ENCODE measurements around the gene CAVIN2.

Gene CAVIN2

GRCh38 chr2:191835539-191836350, 11.1 kb downstream of the CAVIN2 start:
- H3K4me3 ChIP-seq (replicated peaks; ENCODE audit: low read depth, low read length) = no peak overlapping the region
- DNase-seq (ENCODE audit: extremely low read depth, low read depth) = no peak
- TF ChIP-seq, protein P1, sequence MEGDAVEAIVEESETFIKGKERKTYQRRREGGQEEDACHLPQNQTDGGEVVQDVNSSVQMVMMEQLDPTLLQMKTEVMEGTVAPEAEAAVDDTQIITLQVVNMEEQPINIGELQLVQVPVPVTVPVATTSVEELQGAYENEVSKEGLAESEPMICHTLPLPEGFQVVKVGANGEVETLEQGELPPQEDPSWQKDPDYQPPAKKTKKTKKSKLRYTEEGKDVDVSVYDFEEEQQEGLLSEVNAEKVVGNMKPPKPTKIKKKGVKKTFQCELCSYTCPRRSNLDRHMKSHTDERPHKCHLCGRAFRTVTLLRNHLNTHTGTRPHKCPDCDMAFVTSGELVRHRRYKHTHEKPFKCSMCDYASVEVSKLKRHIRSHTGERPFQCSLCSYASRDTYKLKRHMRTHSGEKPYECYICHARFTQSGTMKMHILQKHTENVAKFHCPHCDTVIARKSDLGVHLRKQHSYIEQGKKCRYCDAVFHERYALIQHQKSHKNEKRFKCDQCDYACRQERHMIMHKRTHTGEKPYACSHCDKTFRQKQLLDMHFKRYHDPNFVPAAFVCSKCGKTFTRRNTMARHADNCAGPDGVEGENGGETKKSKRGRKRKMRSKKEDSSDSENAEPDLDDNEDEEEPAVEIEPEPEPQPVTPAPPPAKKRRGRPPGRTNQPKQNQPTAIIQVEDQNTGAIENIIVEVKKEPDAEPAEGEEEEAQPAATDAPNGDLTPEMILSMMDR (IDR thresholded peaks at IDR 0.05; ENCODE audit: low read depth, low read length, missing control alignments) = no peak

DNA sequence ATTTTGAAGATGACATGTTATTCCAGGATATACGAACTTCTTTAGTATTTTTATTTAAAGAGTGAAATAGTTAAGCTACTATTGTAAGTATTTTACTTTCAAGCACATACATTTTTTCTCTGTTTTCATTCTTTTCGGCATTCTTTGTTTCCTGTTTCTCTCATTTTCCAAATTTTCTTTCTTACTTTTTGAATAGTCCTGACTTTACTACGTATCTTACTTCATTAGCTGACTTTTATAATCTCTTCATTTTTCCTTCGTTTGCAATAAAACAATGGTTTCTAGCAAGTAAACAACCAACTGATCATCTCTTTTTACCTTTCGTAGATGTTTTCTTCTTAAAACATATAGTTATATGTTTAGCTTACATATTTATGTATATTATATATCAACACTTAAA, 11.8 kb downstream of the CAVIN2 start:
- TF ChIP-seq, protein P1 (IDR thresholded peaks at IDR 0.05; ENCODE audit: low read depth, low read length, missing control alignments) = no peak
- DNase-seq (ENCODE audit: extremely low read depth, low read depth) = no peak
- no peak overlapping the region for H3K4me3 ChIP-seq (replicated peaks; ENCODE audit: low read depth, low read length)

DNA sequence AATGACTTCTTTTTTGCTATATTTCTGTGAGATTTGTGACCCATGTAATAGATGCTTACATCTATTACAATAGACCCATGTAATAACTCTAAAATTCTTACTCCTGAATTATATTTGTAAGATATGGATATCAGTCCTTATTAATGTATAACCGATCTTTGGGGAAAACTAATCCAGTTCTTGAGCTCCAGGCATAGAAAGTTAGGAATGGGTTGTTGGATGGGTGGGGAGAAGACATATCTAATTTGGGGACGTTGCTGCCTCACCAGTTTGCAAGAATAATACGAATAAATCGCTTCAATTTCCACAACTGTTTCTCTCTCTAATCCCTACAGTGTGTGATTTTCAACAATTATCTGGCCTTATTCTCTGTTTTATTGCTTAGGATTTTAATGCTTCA, 13.5 kb downstream of the CAVIN2 start:
- no peak for DNase-seq (ENCODE audit: extremely low read depth, low read depth)
- TF ChIP-seq, protein P1 (IDR thresholded peaks at IDR 0.05; ENCODE audit: low read depth, low read length, missing control alignments) = no peak

DNA sequence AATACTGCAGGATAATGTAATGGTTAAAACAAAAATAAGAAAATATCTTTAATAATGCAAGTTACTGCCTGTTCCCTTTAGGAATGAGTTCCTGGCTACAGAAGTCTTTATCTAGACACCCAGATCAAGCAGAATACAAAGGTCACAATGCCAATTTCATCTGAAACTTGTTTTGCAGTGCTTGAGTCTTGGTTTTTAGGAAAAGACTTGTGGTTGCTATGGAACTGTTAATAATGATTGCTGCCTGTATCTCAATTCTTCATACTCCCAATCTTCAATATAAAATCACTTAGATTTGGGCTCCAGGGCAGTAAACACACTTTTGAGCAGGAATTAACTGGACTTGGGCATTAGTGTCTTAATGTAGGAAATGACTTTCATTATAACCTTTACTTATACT, 14.2 kb downstream of the CAVIN2 start:
- no peak for DNase-seq (ENCODE audit: extremely low read depth, low read depth)
- TF ChIP-seq, protein P1 (IDR thresholded peaks at IDR 0.05; ENCODE audit: low read depth, low read length, missing control alignments) = no peak
- no peak overlapping the region for H3K4me3 ChIP-seq (replicated peaks; ENCODE audit: low read depth, low read length)

More for the DNA sequence above, 13.5 kb downstream of the CAVIN2 start:
- H3K4me3 ChIP-seq (replicated peaks; ENCODE audit: low read depth, low read length) = no peak overlapping the region

DNA sequence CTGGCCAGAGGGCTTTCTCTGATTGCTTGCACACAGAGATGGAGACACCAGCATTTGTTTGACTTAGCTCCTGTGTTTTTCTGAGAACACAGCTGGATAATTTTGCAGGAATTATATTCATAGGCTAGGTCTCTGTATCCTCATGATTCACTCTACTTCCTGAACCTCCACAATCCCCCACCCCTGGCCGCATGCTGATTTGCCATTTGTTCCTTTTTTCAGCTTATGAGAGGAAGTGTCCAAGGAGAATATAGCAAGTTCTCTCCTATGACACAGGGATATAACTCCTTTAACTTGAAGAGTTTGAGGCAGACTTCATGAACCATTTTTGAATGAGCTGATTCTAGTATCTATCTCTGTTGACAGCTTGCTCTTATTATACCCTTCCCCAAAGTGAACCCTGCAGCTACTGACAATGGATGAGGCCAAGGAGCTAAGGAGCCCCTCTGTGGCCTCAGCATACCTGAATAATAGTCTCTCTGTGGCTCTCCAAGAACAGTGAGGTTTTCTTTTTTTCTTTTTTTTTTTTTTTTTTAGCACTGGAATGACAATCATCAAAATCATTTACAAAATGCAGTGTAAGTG, 15.4 kb downstream of the CAVIN2 start:
- no peak for DNase-seq (ENCODE audit: extremely low read depth, low read depth)
- TF ChIP-seq, protein P1 (IDR thresholded peaks at IDR 0.05; ENCODE audit: low read depth, low read length, missing control alignments) = no peak
- H3K4me3 ChIP-seq (replicated peaks; ENCODE audit: low read depth, low read length) = no peak overlapping the region

DNA sequence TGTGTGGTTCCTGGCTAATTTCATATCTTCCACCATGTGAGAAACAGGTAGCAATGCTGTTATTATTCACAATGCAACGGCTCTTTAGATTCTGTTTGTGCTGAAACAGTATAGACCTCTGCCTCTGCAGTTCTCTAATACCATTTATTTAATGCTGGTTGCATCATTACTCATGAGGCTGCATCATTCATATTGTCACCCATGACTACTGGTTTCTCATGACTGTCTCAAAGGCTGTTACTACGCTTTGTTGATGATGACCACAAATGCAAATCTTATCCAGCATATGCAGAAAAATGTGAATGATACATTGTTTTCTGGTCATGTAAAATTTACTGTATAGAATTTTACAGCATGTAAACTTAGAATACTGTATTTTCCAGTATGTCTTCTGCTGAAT, 22.5 kb downstream of the CAVIN2 start:
- DNase-seq (ENCODE audit: extremely low read depth, low read depth) = no peak
- no peak overlapping the region for H3K4me3 ChIP-seq (replicated peaks; ENCODE audit: low read depth, low read length)
- TF ChIP-seq, protein P1 (IDR thresholded peaks at IDR 0.05; ENCODE audit: low read depth, low read length, missing control alignments) = no peak
